ENCODE measurements around the gene ZMAT3.
"Not testable (repeated sequence)": the region's sequence is repeated elsewhere in the genome, so short reads cannot be mapped to it uniquely, and the experiment has no call there.

ZMAT3 gene

DNA sequence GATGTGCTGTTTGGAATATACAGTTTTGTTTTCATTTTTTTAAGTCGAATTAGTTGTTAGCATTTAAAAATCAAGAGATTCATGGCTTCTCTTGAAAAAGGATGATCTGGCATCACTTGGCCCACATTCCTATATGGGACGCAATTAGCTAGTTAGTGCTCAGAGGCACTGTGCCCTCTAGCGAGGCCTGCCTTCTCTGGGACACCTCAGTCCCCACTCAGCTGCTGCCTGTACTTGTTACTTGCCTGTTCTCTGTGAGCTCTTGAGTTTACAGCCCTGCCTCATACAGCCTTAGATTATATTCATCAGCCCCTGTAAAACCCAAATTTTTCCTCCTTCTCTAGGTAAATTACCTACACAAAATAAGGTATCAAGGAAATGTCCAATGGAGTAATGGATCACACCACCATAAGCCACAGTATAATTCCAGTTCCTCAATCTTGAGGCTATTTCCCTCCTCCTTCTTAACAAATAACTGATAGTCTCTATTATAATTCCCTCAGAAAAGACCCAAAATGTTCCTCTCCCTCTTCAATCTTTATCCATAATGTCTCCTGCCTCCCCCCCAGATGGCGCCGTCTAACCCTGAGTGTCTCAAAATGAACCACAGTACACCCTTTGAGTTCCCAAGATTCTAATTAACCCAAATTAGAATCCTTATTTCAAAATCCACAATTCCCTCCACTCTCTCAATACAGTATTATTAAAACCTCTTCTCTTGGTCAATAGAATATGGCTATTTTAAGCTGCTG is 2.7 kb downstream of the ZMAT3 start:
- peak in 1 of 2 donors; percentile 13 for DNase-seq

DNA sequence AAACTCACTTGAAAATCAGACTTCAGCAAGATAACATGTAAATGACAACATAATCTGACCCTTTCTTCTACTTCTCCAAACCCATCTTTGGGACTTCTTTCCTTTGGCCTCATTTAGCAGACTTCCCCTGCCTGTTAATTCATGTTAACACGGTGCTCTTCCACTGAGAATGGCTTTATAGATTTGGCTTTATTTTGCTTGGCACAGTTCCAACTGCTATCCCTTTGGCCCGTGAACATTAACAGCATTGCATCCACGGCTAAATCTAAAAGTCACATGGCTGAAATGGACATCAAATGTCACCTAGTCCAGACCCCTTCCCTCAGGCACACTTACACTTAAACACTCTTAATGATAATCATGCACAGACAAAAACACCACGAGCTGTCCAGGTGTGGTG is 3.8 kb downstream of the ZMAT3 start:
- DNase-seq, result no peak

DNA sequence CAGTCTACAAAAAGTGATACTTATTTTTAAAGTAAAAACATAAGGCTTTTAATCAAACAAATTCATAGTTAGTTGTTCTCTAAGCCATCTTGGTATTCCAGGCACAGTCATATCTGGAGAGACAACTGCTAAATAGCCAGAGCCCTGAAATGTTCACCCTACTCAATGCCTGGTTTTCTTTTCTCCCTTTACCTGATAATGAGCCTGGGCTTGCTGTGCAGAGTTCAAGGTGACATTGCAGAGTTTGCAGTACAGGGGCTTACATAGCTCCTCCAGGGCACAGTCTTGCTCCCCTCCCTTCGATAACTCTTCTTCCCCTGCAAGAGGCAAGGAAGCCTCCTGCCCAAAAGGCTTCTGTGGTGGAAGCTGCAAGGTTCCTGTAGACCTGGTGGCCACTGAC is 4.3 kb downstream of the ZMAT3 start:
- no peak for DNase-seq

DNA sequence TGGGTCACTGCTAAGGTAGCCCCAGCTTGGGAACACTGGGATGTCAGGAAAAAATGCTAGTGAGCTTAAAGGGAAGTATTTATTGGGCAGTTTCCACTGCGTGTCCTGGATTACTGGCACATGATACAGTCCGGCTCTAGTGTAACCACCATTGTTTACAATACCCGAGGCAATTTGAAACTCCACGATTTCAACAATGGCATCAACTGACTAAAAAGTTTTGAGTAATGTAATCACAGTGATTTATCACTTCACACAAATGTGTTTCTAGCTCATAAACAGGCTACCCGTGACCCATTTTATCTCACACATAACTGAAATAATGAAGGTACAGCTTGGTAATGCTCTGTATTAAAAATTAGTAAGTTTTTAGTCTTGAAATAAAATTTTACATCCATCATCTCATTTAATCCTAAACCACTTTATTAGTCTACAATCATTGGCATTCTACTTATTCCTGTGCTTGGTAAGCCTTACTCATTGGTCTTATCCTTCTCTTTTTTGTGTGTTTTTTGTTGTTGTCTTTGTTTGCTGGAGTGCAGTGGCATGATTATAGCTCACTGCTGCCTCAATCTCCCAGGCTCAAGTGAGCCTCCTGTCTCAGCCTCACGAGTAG is 7.6 kb downstream of the ZMAT3 start:
- no peak for DNase-seq

DNA sequence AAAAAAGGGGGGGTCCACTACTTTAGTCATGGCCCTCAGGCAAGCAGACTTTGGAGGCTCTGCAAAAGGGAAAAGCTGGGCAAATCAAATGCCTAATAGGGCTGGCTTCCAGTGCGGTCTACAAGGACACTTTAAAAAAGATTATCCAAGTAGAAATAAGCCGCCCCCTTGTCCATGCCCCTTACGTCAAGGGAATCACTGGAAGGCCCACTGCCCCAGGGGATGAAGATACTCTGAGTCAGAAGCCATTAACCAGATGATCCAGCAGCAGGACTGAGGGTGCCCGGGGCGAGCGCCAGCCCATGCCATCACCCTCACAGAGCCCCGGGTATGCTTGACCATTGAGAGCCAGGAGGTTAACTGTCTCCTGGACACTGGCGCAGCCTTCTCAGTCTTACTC is 15.3 kb downstream of the ZMAT3 start:
- no peak for DNase-seq

DNA sequence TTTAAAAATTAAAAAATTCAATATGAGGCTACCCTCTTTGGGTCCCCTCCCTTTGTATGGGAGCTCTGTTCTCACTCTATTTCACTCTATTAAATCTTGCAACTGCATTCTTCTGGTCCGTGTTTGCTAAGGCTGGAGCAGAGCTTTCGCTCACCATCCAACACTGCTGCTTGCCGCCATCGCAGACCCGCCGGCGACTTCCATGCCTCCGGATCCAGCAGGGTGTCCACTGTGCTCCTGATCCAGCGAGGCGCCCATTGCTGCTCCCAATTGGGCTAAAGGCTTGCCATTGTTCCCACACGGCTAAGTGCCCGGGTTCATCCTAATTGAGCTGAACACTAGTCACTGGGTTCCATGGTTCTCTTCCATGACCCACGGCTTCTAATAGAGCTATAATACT is 17.0 kb downstream of the ZMAT3 start:
- not testable (repeated sequence) for DNase-seq

DNA sequence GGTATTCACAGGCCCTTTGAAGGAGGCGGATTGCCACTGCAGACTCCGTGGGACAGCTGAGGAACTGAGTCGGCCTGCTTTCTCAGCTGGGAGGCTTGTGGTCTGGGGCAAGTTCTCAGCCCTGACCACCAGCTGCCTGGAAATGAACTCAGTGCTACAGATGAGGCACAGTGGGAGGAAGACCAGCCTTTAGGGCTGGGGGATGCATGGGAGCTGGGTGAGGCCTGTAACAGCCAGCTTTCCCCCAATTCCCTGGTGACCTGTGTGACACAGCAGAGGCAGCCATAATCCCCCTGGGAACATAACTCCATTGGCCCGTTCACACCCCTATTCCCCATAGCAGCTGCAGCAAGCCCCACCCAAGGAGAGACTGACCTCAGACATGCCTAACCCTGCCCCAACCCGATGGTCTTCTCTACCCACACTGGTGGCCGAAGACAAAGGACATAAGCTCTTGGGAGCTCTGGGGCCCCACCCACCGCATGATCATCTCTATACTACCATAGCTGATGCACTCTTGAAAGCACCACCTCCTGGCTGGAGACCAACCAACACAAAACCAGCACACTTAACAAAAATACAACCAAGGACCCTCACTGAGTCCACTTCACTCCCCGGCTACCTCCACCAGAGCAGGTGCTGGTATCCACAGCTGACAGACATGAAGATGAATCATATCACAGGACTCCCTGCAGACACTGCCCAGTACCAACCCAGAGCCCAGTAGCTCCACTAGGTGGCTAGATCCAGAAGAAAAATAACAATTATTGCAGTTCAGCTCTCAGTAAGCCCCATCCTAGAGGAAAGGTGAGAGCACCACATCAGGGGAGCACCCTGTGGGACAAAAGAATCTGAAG is 24.9 kb downstream of the ZMAT3 start:
- DNase-seq, result no peak

DNA sequence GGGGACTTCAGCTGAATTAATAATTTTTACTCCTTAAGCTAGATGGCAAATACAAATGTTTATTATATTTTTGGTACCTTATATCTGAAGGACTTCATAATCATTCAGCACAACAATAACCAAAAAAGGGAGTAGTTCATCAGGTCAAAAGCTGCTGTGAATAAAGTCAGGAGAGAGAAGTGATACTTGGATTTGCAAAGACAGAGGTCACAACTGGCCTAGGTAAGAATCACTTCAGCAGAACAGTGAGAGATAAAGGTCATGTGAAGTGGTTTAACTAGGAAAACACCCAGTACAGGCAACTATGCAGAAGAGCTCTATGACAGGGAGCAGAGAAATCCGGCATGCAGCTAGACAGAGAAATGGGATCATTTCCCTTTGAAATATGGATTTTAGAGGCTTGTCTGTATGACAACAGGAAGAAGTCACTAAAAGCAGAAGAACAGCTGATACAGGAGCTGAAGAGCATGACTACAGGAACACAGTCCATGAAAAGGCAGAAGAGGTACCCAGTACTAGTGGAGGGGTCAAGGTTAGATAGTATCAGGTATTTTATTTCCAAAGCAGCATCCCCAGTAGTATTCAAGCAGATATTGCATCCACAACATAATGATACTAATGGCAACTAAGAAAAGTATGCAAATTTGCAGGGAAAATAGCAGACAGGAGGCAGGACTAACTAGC is 25.7 kb downstream of the ZMAT3 start:
- no peak for DNase-seq

DNA sequence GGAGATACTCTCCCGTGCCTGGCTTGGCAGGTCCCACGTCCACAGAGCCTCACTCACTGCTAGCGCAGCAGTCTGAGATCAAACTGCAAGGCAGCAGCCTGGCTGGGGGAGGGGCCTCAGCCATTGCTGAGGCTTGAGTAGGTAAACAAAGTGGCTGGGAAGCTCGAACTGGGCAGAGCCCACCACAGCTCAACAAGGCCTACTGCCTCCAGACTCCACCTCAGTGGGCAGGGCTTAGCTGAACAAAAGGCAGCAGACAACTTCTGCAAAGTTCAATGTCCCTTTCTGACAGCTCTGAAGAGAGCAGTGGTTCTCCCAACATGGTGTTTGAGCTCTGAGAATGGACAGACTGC is 32.7 kb downstream of the ZMAT3 start:
- DNase-seq, result not testable (repeated sequence)

DNA sequence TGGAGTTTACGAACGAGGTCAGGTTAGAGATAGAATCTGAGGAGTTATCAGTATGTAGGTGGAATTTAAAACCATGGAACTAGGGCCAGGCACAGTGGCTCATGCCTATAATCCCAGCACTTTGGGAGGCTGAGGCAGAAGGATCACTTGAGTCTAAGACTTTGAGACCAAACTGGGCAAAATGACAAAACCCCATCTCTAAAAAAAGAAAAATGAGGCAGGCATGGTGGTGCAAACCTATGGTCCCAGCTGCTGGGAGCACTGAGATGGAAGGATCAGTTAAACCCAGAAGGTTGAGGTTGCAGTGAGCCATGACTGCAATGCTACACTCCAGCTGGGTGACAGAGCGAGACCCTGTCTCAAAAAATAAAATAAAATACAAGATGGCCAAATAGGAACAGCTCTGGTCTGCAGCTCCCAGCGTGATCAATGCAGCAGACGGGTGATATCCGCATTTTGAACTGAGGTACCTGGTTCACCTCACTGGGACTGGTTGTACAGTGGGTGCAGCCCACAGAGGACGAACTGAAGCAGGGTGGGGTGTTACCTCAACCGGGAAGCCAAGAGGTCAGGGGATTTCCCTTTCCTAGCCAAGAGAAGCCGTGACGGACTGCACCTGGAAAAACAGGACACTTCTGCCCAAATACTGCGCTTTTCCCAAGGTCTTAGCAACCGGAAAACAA is 33.3 kb downstream of the ZMAT3 start:
- no peak for DNase-seq

DNA sequence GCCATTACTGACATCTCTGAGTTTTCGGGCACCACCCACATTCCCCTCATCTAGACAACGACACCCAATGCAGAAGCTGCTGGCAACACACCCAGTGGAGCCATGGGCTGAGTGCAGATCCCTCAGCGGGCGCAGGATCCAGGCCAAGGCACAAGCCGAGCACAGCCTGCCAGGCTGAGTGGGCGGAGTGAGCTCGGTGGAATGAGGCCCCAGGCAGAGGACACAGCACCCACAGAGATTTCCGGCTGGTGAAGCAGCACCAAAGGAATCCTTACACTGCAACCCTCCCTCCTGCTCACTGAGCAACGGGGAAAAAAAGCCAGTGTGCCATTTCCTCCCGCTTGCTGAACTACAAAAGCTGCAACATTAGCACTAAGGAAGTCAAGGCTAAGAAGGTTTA is 34.3 kb downstream of the ZMAT3 start:
- no peak for DNase-seq

DNA sequence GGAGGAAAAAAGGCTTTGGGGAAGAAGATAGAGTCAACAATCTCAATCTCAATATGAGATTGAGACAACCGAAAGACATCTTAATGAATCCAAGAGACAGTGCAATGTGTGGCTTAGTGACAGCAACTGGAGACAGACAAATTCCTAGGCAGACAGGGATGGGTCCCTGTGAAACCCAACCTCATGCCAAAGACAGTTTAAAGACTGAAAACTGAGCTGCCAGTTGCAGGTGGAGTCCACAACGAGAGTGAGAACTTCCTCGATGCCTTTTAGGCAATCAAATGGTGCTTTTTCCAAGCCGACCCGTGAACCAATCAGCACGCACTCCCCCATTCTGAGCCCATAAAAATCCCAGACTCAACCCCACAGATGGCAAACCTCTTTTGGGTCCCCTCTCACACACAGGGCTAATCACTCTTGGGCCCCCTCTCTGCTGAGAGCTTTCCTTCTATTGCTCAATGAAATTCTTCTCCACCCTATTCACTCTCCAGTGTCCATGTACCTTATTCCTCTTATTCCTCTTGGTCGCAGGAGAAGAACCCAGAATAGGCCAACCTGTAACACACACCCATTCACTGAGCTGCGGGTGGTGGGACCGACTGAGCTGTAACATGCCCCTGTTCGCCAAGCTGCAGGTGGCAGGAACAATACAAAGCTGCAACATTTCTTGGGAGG is 34.8 kb downstream of the ZMAT3 start:
- no peak for DNase-seq

DNA sequence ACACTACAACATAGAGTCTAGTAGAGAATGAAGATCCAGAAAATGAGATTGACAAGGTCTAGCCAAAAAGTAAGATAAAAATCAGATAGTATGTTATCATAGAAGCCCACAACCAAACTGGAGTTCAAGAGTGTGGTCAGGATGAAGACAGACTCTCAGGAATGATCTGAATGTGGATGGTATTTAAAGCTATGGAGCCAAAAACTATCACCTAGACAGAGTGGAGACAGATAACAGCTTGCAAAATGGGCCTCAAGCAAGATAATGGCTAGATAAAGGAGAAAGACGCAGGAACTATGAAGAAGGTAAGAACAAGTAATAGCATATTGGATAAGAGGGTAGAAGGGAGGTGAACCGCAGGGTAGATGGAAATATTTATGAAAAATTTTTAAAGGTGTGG is 35.4 kb downstream of the ZMAT3 start:
- no peak for DNase-seq

DNA sequence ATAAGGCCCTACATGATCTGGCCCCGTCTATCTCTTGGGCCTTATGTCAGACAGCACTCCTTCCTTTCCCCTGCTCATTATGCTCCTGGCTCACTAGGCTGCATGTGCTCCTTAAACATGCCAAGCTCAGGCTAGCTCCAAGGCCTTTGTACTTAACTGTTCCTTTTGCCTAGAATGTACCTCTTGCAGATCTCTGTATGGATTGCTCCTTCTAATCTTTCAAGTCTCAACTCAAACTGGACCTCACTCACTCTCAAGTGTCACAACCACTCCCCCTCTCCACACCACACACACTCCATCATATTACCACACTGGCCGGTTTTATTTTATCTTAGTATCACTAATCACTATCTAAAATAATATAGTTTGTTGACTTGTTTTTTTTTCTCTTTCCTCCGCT is 36.4 kb downstream of the ZMAT3 start:
- no peak for DNase-seq

DNA sequence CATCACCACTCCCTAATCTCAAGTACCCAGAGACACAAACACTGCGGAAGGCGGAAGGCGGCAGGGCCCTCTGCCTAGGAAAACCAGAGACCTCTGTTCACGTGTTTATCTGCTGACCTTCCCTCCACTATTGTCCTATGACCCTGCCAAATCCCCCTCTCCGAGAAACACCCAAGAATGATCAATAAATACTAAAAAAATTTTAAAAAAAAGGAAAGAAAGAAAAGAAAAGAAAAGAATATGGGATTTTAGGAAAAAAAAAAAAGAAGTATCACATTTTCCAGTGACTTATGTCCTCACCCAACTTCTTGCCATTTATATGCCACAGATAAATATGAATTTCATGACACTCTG is 38.3 kb downstream of the ZMAT3 start:
- DNase-seq, result not testable (repeated sequence)

DNA sequence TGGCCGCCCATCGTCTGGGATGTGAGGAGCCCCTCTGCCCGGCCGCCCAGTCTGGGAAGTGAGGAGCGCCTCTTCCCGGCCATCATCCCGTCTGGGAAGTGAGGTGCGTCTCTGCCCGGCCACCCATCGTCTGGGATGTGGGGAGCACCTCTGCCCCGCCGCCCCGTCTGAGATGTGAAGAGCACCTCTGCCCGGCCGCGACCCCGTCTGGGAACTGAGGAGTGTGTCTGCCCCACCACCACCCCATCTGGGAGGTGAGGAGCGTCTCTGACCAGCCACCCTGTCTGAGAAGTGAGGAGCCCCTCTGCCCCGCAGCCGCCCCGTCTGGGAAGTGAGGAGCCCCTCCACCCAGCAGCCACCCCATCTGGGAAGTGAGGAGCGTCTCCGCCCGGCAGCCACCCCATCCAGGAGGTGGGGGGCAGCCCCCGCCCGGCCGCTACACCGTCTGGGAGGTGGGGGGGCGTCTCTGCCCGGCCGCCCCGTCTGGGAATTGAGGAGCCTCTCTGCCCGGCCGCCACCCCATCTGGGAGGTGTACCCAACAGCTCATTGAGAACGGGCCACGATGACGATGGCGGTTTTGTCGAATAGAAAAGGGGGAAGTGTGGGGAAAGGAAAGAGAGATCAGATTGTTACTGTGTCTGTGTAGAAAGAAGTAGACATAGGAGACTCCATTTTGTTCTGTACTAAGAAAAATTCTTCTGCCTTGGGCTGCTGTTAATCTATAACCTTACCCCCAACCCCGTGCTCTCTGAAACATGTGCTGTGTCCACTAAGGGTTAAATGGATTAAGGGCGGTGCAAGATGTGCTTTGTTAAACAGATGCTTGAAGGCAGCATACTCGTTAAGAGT is 38.9 kb downstream of the ZMAT3 start:
- DNase-seq, result not testable (repeated sequence)

DNA sequence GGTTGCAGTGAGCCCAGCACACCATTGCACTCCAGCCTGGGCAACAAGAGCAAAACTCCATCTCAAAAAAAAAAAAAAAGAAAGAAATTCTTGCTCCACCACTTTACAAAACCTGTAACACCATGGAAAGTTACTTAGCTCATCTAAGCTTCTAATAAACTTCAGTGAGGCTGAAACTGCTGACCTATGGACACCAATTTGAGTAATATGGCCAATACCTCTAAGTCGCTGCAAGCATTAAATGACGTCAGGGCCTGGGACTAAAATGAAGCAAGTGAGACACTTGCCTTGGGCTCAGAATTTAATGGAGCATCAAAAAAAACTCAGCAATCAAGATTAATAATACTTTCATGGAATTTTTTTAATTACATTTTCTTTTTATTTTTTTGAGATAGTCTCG is 42.5 kb downstream of the ZMAT3 start:
- no peak for DNase-seq

DNA sequence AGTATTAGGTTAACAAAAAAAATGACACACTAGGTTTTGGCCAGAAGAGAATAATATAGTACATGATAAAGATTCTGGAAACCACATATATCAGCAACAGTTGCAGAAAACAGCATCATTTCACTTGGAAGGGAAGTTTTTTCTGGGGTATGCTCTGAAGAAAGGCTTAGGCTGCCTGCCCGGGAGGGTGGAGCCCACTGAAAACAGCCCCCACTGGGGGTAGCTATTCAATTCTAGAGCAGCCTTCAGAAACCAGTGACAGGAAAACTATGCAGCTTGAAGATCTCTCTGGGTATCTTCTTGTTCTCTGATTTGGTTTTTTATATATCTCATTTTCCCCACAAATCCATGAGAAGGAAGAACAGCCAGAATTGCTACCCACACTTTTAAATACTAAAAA is 43.2 kb downstream of the ZMAT3 start:
- DNase-seq, result no peak

DNA sequence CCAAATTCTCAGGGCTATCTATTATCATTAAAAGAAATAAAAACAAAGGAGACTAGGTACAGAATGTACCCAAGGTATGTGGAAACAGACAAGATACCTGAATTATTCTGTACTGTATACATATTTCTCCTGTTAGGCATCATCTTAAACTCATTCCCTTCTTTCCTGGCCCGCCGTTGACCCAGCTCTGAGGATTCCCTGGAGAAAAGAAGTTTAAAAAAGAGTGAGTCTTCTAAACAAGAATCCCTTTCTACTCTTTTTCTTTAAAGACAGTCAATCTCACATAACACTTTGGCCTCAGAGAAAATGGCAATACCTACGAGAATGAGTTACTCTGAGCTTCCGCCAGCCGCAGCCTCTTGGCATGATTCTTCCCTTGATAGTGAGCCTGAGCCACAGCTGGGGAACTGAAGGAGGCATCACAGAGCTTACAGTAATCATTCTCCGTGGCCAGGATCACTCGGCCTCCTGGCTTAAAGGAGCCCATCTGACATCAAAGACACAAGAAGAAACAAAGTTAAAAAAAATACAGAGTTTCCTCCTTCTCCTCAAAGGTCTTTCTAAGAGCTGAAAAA is 44.2 kb downstream of the ZMAT3 start:
- DNase-seq, result no peak

DNA sequence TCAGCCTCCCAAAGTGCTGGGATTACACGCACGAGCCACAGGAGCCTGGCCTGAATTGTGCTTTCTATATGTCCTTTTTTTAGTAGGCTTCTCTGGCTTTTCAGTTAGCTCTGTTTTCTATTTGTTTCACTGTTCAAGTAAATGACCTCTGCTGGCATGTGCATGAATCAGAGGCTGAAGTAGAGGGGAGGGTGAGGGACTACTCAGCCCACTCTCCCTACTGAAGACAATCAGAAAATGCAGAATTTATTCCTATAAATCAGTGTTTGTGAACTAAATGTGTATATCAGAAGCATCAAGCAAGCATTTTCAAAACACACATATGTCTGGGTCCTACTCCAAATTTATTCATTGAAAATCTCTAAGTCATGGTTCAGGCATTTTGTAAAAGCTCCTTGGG is 45.0 kb downstream of the ZMAT3 start:
- no peak for DNase-seq

Data from bone marrow (tissue), 2 donors.